ENCODE results near the gene ORMDL1. TPM values are rescaled to one million over a fixed set of nuclear protein-coding genes. Genes with fewer than 3 reads are reported as not detected.

ORMDL1 gene
- total and polyA plus RNA-seq, 2 of the 13 experiments (the other 11 are each of a cell fraction or from before 2014, with no cell fraction given) = 67.5 to 160 TPM

- TF ChIP-seq BRF2 (CRISPR knock-in tag; IDR thresholded peaks at IDR 0.05) = peak; percentile 94
- peak; percentile 55; the same call in 1 of the 2 replicates for TF ChIP-seq ZC3H13 (CRISPR knock-in tag; IDR thresholded peaks at IDR 0.05)
- peak; percentile 81 for TF ChIP-seq MED1 (CRISPR knock-in tag; IDR thresholded peaks at IDR 0.05)
- 0 out of 2 replicates have a peak, but pooled peaks have one; percentile 20 for TF ChIP-seq GFI1 (CRISPR knock-in tag; IDR thresholded peaks at IDR 0.05; ENCODE audit: borderline replicate concordance)
- TF ChIP-seq SYNCRIP (IDR thresholded peaks at IDR 0.05; ENCODE audit: insufficient read depth, low read depth, low read length) = no peak
- peak; percentile 66 for TF ChIP-seq YY1 (IDR thresholded peaks at IDR 0.05; ENCODE audit: insufficient read depth, insufficient replicate concordance, low read depth, low read length)
- no peak; the same call in 1 of the 2 replicates for TF ChIP-seq NKX3-1 (CRISPR knock-in tag; IDR thresholded peaks at IDR 0.05)
- TF ChIP-seq CBX2 (IDR thresholded peaks at IDR 0.05; ENCODE audit: low read depth, low read length) = no peak
- TF ChIP-seq CBX2 (CRISPR knock-in tag; IDR thresholded peaks at IDR 0.05; ENCODE audit: low read depth) = no peak
- no peak for TF ChIP-seq GLI4 (CRISPR knock-in tag; IDR thresholded peaks at IDR 0.05; ENCODE audit: borderline replicate concordance)
- TF ChIP-seq NCOR1 (IDR thresholded peaks at IDR 0.05; ENCODE audit: borderline replicate concordance, low read length) = peak; percentile 77; the same call in 1 of the 2 replicates
- peak; percentile 75 for TF ChIP-seq JUND (CRISPR knock-in tag; IDR thresholded peaks at IDR 0.05)
- TF ChIP-seq FOSL2 (CRISPR knock-in tag; IDR thresholded peaks at IDR 0.05) = peak; percentile 74
- TF ChIP-seq ZUFSP (CRISPR knock-in tag; IDR thresholded peaks at IDR 0.05; ENCODE audit: borderline replicate concordance) = no peak
- TF ChIP-seq CCDC6 (CRISPR knock-in tag; IDR thresholded peaks at IDR 0.05) = peak; percentile 74
- TF ChIP-seq ZNF446 (CRISPR knock-in tag; IDR thresholded peaks at IDR 0.05) = no peak
- TF ChIP-seq ZNF530 (CRISPR knock-in tag; IDR thresholded peaks at IDR 0.05; ENCODE audit: low read depth) = no peak
- TF ChIP-seq PRMT3 (CRISPR knock-in tag; IDR thresholded peaks at IDR 0.05; ENCODE audit: borderline replicate concordance, low read depth) = no peak
- peak; percentile 84; the same call in 1 of the 2 replicates for TF ChIP-seq ZNF724P (CRISPR knock-in tag; IDR thresholded peaks at IDR 0.05; ENCODE audit: borderline replicate concordance)
- TF ChIP-seq ZNF547 (CRISPR knock-in tag; IDR thresholded peaks at IDR 0.05) = peak; percentile 90
- no peak; the same call in 1 of the 2 replicates for TF ChIP-seq HNF4A (CRISPR knock-in tag; IDR thresholded peaks at IDR 0.05)
- TF ChIP-seq HOMEZ (CRISPR knock-in tag; IDR thresholded peaks at IDR 0.05; ENCODE audit: low read depth) = peak; percentile 91; the same call in 1 of the 2 replicates
- TF ChIP-seq RFXAP (CRISPR knock-in tag; IDR thresholded peaks at IDR 0.05; ENCODE audit: borderline replicate concordance) = peak; percentile 71
- no peak; the same call in 1 of the 2 replicates for TF ChIP-seq ZSCAN30 (CRISPR knock-in tag; IDR thresholded peaks at IDR 0.05)
These were observed 21.4 kb downstream of the ORMDL1 start, which contains the start of gene OSGEPL1 (continued) for GRCh38 chr2:189762551-189763298.
